ENCODE results near the gene PLEKHA4. TPM values are rescaled to one million over a fixed set of nuclear protein-coding genes. Genes with fewer than 3 reads are reported as not detected.

The PLEKHA4 gene
- polyA plus RNA-seq, 1 donor (not counting 4 experiments of a cell fraction or from before 2014, with no cell fraction given): 1.8 TPM

DNA sequence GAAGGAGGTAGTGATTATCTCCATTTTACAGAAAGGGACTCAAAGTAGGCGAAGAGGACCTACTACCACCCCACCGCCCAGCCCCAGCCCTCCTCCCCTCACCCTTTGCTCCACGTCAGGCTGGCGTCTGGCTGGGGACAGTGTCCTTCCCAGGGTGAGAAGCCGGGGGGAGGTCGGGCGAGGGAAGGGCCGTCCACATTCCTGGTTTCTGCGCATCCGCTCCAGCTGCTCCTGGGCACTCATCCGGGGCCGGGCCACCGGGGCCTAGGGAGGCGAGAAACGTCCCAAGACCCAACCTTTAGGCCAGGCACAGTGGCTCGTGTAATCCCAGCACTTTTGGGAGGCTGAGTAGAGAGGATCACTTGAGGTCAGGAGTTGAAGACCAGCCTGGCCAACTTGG is 27.4 kb downstream of the PLEKHA4 start:
- DNase-seq (ENCODE audit: low read depth, low spot score): no peak
- Histone ChIP-seq H3K4me3 (ENCODE audit: control insufficient read depth in 2 of 3, extremely low read depth in 1 of 3, insufficient read depth in 2 of 3, low read depth in 1 of 3, low read length in 3 of 3) (no peak overlapping the region), H4K20me1 (ENCODE audit: control insufficient read depth, extremely low read depth, insufficient read depth, low read length) (no peaks in the 10 kb centered on the region), H2AFZ (ENCODE audit: control insufficient read depth, low read length) (no peak overlapping the region), H3K9ac (ENCODE audit: control insufficient read depth, extremely low read depth, insufficient read depth, low read length) (no peak overlapping the region), H3K4me2 (ENCODE audit: control insufficient read depth, extremely low read depth, insufficient read depth, low read depth, low read length) (no peak overlapping the region), H3K36me3 (ENCODE audit: control insufficient read depth in 2 of 2, extremely low read depth in 1 of 2, insufficient read depth in 2 of 2, low read length in 2 of 2) (no peaks in the 10 kb centered on the region), H3K9me3 (ENCODE audit: control insufficient read depth, low read depth, low read length) (no peaks in the 10 kb centered on the region), H3K79me2 (ENCODE audit: control insufficient read depth, insufficient read depth, low read length) (no peaks in the 10 kb centered on the region), H3K27me3 (ENCODE audit: control insufficient read depth, extremely low read depth, insufficient read depth, low read length) (no peaks in the 10 kb centered on the region), H3K27ac (ENCODE audit: control insufficient read depth, insufficient read depth, low read length) (no peak overlapping the region), H3K4me1 (ENCODE audit: control insufficient read depth, extremely low read depth, insufficient read depth, low read length) (peaks cover 9% of the 10 kb centered on the region), H3K9me1 (ENCODE audit: control insufficient read depth, extremely low read depth, insufficient read depth, low read length) (no peaks in the 10 kb centered on the region)
- no peak for FAIRE-seq
- dilution Hi-C loops (cut with MboI; ENCODE audit: extremely low pct_ligation_motif_present, low sequenced_read_pairs): no loop called here
- TF ChIP-seq, protein P1, sequence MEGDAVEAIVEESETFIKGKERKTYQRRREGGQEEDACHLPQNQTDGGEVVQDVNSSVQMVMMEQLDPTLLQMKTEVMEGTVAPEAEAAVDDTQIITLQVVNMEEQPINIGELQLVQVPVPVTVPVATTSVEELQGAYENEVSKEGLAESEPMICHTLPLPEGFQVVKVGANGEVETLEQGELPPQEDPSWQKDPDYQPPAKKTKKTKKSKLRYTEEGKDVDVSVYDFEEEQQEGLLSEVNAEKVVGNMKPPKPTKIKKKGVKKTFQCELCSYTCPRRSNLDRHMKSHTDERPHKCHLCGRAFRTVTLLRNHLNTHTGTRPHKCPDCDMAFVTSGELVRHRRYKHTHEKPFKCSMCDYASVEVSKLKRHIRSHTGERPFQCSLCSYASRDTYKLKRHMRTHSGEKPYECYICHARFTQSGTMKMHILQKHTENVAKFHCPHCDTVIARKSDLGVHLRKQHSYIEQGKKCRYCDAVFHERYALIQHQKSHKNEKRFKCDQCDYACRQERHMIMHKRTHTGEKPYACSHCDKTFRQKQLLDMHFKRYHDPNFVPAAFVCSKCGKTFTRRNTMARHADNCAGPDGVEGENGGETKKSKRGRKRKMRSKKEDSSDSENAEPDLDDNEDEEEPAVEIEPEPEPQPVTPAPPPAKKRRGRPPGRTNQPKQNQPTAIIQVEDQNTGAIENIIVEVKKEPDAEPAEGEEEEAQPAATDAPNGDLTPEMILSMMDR (optimal IDR thresholded peaks at IDR 0.05 in 1 of 3, IDR thresholded peaks at IDR 0.05 in 1 of 3, conservative IDR thresholded peaks at IDR 0.05 in 1 of 3; ENCODE audit: extremely low read depth in 1 of 3, insufficient read depth in 2 of 3, low read length in 3 of 3): no peak
- TF ChIP-seq EZH2 (IDR thresholded peaks at IDR 0.05; ENCODE audit: low read length): no peak

DNA sequence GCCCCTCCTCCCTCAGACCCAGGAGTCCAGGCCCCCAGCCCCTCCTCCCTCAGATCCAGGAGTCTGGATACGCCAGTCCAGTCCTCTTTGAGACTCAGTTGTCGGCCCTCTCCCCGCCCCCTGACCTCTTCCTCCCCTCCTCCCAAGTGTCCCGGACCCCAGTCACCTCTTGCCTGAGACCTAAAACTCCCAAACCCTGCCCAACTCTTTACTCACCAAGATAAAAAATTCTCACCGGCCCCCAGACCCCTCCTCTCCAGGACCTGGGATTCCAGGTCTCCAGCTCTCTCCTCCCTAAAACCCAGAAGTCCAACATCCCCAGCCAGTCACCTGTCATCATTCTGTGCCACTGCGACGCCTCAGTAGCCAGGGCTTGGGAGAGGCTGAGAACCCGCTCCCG is 30.7 kb downstream of the PLEKHA4 start:
- Histone ChIP-seq H3K9ac (ENCODE audit: control insufficient read depth, extremely low read depth, insufficient read depth, low read length) (no peak overlapping the region), H3K27ac (ENCODE audit: control insufficient read depth, insufficient read depth, low read length) (no peak overlapping the region), H3K4me3 (ENCODE audit: control insufficient read depth in 2 of 3, extremely low read depth in 1 of 3, insufficient read depth in 2 of 3, low read depth in 1 of 3, low read length in 3 of 3) (no peak overlapping the region), H3K9me1 (ENCODE audit: control insufficient read depth, extremely low read depth, insufficient read depth, low read length) (no peaks in the 10 kb centered on the region), H3K4me1 (ENCODE audit: control insufficient read depth, extremely low read depth, insufficient read depth, low read length) (peaks cover 12% of the 10 kb centered on the region), H3K9me3 (ENCODE audit: control insufficient read depth, low read depth, low read length) (no peaks in the 10 kb centered on the region), H3K36me3 (ENCODE audit: control insufficient read depth in 2 of 2, extremely low read depth in 1 of 2, insufficient read depth in 2 of 2, low read length in 2 of 2) (no peaks in the 10 kb centered on the region), H2AFZ (ENCODE audit: control insufficient read depth, low read length) (no peak overlapping the region), H4K20me1 (ENCODE audit: control insufficient read depth, extremely low read depth, insufficient read depth, low read length) (no peaks in the 10 kb centered on the region), H3K79me2 (ENCODE audit: control insufficient read depth, insufficient read depth, low read length) (no peaks in the 10 kb centered on the region), H3K4me2 (ENCODE audit: control insufficient read depth, extremely low read depth, insufficient read depth, low read depth, low read length) (no peak overlapping the region), H3K27me3 (ENCODE audit: control insufficient read depth, extremely low read depth, insufficient read depth, low read length) (no peaks in the 10 kb centered on the region)
- DNase-seq (ENCODE audit: low read depth, low spot score): no peak
- dilution Hi-C loops (cut with MboI; ENCODE audit: extremely low pct_ligation_motif_present, low sequenced_read_pairs): no loop called here
- no peak for FAIRE-seq
- TF ChIP-seq, protein P1 (optimal IDR thresholded peaks at IDR 0.05 in 1 of 3, IDR thresholded peaks at IDR 0.05 in 1 of 3, conservative IDR thresholded peaks at IDR 0.05 in 1 of 3; ENCODE audit: extremely low read depth in 1 of 3, insufficient read depth in 2 of 3, low read length in 3 of 3): no peak
- TF ChIP-seq EZH2 (IDR thresholded peaks at IDR 0.05; ENCODE audit: low read length): no peak
